IPS-11a (cell line): Measurements from ENCODE around the gene BLOC1S1.

Source experiments
- H3K4me3 ChIP-seq: one replicate; pipeline ENCODE4 v1.5.1; 2013; ENCODE audit warnings: low read depth, low read length, control low read depth

BLOC1S1 gene

DNA sequence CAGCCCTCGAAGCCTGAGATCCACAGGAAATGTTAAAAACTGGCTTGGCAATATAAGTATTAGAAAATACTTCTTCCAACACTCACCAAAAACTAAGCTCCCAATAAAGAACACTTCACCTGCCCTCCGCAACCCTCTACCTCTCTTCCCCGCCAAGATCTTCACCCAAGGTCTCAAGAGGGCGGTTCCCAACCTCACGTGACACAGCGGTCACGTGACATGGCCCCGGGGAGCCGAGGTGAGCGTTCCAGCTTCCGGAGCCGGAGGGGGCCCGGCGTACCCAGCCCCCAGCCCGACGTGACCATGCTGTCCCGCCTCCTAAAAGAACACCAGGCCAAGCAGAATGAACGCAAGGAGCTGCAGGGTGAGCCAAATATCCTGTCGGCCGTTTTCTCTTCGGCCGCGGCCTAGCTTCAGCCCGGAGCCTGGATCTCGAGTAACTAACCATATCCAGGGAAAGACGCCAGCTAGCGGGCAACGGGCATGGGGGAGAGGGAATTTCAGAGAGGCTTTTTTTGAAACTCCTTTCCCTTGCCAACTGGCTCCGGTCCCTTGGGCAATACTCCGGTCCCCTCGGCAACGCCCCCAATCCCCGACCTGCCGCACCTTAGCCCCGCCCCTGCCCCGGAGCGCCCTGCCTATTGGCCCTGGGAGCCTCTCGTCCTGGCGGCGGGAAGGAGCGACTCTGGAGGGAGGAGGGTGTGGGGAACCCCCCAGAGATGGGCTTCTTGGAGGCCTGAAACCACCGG is at the start of gene BLOC1S1:
BLOC1S1 (plus strand) TSS at position 214 of the 749 bp plus-strand sequence; CDS start at position 220, 6 bp downstream.
- peak within 1 kb of the TSS; percentile 74 for H3K4me3 ChIP-seq

DNA sequence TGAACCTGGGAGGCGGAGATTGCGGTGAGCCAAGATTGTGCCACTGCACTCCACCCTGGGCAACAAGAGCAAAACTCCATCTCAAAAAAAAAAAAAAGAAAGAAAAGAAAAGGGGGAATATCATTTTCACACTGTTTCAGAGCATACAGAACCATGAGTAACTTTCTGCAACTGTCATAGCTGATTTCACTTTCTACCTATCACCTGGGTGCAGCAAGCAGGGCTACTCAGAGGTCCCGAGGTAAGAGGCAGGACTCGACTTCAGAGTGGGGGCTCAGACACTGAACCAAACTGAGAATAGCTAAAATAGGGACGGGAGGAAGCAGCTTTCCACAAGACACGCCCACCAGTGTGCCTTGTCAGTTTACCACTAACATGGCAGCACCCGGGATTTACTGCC is 49.3 kb upstream of the BLOC1S1 start:
- H3K4me3 ChIP-seq, result no peak overlapping the region

DNA sequence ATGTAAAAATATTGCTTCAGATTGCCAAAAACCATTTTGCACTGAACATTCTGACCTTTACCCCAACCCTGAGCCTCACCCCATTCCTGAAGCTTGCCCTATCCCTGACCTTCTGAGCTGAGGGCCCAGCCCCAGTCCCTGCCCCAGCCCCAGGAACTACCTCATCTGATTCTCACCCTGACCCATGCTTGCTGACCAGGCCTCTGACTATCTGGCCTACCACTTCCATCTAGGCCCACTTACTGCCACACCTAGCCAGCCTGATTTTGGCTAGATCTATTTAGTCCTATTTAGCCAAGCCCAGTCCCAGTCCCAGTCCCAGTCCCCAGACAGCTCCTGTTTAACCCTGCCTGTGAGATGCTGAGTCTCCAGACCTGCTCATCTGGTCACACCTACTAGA is 45.6 kb upstream of the BLOC1S1 start:
- H3K4me3 ChIP-seq, result no peak overlapping the region

DNA sequence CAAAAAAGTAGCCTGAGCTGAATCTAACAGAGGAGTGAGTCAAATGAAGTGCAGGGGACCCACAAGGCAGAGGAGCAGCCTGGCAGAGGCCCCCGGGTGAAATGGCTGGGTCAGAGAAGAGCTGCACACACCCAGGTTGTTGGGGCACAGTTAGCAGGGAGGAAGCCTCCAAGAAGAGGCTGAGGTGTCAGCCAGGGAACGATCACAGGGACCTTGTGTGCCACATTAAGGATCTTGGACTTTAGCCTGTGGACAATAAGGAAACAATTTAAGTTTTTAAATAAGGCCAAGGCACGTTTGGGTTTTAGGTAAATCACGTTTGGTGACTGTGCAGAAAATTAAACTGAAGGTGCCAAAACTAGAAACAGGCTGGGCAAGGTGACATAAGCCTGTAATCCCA is 44.1 kb upstream of the BLOC1S1 start:
- H3K4me3 ChIP-seq, result no peak overlapping the region

DNA sequence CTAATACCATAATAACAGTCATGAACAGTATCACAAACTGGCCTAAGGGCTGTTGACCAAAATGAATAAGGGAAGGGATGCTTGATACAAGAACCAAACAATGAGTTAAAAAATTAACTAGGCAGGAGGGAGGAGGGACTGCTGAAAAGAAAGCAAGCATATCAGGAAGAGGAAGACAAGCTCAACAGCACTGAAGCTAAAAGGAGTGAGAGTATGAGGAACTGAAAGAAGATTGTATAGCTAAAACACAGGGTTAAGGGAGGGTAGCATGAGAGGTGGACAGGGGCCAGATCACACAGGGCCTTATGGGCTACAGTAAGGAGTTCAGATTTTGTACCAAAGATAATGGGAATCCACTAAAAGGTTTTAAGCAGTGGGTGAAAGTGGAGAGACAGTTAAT is 42.2 kb upstream of the BLOC1S1 start:
- no peak overlapping the region for H3K4me3 ChIP-seq

DNA sequence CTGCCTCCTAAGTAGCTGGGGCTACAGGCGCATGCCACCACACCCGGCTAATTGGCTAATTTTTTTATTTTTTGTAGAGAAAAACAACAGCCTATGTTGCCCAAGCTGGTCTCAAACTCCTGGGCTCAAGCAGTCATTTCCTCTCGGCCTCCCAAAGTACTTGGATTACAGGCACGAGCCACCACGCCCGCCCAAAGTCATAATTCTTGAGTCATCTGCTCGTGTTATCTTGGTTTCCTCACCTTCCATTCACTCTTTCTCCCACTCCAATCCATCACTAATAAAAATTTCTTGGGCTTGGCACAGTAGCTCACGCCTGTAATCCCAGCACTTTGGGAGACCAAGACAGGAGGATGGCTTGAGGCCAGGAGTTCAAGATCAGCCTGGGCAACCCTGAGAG is 40.2 kb upstream of the BLOC1S1 start:
- no peak overlapping the region for H3K4me3 ChIP-seq

DNA sequence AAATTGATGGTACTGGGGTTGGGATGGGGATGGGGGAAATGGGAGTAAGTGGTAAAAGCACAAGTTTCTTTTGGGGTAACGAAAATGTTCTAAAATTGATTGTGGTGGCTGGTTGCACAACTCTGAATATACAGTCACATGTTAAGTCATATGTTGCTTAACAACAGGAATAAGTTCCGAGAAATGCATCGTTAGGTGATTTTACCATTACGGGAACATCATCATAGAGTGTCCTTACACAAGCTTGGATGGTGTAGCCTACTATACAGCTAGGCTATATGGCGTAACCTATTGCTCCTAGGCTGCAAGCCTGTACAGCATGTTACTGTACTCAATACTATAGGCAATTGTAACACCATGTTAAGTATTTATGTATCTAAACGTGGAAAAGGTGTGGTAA is 39.1 kb upstream of the BLOC1S1 start:
- H3K4me3 ChIP-seq, result no peak overlapping the region

DNA sequence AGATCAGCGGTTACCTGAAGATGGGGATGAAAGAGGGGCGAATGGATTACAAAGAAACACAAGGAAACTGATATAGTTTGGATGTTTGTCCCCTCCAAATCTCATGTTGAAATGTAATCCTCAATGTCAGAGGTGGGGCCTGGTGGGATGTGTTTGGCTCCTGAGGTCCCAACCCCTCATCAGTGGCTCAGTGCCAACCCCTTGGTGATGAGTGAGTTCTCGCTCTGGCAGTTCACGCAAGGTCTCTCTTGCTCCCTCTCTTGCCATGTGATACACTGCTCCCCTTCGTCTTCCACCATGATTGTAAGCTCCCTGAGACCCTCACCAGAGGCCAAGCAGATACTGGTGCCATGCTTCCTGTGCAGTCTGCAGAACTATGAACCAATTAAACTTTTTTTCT is 36.2 kb upstream of the BLOC1S1 start:
- no peak overlapping the region for H3K4me3 ChIP-seq

DNA sequence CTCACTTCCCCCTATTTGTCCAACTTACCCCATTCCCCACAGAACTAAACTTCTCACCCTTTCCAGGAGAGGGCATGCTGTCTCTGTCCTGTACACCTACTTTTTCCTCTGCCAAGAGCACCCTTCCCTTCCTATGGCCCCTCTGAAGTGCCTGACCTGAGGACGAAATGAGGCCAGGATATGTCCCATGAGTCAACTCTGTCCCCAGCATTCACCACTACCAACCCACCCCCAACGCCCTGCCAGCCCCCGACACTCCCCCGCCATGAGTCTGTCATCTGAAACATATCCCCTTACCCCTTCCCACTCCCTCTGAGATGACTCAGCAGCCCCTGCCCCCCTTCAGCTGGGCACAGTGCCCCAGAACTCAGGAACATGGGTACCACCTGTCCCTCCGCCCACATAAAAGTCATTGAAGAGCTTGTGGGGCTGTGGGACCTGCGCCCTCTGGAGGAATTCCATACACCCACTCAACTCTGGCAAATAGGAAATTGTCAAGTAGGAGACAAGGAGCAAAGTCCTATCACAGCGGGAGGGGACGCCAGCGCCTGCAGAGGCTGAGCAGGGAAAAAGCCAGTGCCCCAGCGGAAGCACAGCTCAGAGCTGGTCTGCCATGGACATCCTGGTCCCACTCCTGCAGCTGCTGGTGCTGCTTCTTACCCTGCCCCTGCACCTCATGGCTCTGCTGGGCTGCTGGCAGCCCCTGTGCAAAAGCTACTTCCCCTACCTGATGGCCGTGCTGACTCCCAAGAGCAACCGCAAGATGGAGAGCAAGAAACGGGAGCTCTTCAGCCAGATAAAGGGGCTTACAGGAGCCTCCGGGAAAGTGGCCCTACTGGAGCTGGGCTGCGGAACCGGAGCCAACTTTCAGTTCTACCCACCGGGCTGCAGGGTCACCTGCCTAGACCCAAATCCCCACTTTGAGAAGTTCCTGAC is 34.4 kb upstream of the BLOC1S1 start:
- H3K4me3 ChIP-seq, result peak overlapping the region; percentile 41

DNA sequence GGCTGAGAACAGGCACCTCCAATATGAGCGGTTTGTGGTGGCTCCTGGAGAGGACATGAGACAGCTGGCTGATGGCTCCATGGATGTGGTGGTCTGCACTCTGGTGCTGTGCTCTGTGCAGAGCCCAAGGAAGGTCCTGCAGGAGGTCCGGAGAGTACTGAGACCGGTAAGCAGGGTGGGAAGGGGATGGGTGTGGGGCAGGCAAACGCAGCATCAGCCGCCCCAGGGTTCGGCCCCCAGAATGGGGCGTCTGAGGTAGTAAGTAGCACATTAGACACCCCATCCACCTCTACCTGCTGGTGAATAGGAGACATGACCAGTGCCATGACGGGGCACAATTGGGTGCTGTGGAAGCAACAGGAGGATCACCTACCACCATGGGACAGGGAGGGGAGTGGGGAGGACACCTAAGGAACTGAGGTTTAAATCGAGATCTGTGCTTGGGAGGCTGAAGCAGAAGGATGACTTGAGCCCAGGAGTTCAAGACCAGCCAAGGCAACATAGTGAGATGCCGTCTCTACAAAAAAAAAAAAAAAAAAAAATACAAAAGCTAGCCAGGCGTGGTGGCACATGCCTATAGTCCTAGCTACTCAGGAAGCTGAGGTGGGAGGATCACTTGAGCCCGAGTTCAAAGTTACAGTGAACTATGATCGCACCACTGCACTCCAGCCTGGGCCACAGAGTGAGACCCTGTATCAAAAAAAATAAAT is 33.6 kb upstream of the BLOC1S1 start:
- peak overlapping the region; percentile 41 for H3K4me3 ChIP-seq

DNA sequence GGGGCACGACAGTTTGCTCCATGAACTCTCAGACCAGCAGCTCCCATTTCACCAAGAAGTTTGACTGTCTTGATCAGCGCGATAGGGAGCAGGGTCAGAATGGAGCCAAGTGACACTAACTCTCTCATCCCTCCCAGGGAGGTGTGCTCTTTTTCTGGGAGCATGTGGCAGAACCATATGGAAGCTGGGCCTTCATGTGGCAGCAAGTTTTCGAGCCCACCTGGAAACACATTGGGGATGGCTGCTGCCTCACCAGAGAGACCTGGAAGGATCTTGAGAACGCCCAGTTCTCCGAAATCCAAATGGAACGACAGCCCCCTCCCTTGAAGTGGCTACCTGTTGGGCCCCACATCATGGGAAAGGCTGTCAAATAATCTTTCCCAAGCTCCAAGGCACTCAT is 32.2 kb upstream of the BLOC1S1 start:
- H3K4me3 ChIP-seq, result no peak overlapping the region

DNA sequence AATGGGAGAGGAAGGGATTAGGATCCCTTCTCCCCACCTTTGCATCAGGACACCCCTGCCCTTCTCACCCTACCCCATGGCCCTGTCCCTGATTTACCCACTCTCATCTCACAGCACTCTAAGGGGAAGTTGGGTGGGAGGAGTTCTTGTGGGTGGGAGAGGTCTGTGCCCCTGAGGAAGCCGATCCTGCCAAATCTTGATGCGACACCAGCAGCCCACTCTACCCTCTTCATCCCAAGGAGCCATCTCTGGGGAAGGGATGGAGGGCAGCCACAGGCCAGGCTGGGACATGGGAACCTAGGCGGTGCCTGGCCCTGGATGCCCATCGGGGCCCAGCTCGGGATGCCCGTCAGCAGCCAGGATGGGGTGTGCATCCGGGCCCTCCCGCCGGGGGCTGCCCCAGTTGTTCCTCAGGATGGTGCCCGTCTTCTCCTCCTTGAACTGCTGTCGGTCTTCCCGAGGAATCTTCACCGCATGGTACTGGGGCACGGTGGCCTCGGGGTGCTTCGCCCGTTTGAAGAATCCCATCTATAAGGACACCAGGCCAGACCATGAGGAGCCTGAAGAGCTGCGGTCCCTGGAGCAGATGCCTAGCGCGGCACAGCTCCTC is 31.0 kb upstream of the BLOC1S1 start:
- no peak overlapping the region for H3K4me3 ChIP-seq

DNA sequence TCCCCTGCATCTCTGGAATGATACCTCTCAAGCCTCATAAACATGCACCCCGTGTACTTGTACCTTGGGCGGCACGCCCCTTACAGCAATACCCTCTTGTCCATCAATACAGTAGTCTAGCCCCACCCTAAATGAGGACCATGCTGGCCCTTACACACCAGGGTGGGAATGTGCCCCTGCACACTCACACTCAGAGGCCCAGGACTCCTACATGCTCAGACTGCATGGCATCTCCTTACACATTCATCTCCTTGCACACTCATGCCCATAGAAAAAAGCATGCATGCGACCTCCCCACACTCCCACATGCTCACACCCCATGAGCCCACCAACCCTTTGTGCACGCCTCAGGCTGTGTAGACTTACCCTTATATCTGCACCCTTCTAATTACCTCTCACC is 30.2 kb upstream of the BLOC1S1 start:
- no peak overlapping the region for H3K4me3 ChIP-seq

DNA sequence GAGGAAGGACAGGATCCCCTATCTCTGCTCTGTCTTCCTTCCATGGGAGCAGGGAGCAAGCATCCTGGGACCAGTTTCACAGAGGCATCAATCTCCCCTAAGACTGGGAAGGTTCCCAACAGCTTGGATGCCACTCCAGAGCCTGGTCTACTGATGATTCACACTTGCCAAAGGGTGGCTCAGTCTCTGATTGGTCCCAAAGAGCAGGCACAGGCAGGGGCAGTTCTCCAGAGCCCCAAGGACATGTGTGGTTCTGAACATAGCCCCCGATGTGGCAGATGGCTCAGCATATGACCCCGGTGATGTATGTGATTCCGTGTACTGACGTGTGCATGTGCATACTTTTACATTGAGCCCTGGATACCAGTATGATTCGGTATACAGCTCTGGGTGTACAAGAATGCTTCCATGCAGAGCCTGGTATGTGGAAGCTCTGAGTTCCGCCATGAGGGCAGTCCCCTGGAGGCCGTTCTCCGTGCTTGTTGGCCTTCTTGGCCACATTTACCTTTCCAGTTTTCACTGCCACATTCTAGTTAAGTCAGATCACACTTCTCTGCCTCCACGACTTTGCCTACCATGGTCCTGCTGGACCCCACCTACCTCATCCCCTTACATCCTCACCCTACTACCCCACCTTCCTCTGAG is 29.4 kb upstream of the BLOC1S1 start:
- no peak overlapping the region for H3K4me3 ChIP-seq

DNA sequence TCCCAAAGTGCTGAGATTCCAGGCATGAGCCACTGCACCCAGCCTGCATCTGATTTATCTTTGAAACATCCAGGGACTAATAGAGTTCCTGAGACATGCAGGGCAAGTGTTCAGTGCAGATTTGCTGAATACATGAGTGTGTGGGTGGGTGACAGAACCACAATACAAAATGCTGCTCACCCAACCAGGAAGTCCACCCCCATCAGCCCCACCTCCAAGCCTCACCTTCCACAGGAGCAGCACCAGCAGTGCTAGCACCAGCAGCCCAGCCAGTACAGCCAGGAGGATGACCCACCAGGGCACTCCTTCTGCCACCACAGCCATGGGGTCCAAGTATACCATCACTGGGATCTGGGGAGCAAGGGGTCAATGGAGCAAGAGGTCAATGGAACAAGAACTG is 28.1 kb upstream of the BLOC1S1 start:
- no peak overlapping the region for H3K4me3 ChIP-seq

DNA sequence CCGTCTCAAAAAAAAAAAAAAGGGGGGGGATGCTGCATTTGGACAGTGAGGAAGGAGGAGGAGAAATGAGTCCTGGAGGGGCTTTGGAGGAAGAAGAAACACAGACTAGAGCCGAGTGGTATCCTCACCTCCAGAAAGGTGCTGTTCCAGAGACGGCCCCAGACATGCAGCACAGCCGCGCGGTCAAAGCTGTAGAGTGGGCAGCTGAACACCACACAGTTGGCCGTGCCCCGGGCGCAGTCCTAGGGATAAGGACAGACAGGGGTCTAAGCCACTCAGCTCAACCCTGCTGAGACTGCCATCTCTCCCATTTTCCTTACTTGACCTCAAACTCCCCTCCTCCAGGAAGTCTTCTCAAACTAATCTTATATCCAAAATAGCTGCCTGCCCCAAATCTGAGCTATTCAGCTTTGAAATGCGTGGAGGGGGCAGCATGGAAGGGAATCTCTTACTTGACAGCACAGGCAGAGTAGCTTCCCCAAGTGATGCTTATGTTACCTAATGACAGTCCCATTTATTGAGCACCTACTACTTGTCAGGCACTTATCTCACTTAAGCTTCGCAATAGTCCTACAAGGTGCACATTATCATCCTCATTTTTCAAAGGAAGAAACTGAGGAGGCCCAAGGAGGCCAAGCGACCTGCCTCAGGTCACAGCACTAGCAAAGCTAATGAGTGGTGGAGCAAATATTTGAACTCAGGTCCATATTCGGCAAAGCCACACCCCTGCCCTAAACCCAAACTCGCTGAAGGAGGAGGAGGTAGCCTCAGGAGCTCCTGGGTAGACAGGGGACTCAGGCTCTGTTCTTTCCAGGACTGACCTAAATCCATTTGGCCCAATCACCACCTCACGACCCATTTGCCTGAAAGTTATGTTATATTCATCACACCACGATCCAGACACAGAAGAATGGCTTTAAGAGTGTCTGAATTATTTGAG is 26.9 kb upstream of the BLOC1S1 start:
- H3K4me3 ChIP-seq, result no peak overlapping the region

DNA sequence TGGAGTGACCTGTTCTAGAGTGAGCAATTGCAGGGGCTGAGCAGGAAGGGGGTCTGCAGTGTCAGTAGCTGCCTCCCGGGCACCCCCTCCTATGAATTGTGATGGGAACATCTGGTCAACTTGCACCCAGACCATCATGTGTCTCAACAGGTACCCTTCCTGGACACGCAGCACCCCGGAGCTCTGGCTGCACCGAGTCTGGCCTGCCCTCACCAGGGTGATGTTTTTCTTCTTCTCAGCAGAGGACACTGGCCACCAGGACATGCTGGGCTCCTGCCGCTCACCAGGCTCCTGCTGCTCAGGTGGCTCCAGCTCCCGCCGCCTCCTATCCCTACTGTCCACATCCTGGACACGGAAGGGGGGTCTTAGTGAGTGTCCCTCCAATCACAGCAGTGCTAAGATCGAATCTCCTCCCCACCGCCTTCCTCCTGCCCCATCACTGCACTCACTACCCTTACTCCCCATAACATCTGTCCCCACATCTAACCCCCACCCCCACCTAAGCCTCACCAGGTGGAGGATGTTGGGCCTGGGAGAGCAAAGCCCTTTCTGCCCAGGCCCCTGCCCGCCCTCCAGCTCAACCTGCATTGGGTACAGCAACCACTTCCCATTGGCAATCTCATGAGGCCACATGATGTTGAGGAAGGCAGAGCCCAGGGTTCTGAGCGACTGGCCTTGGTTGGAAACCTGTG is 23.1 kb upstream of the BLOC1S1 start:
- H3K4me3 ChIP-seq, result no peak overlapping the region

DNA sequence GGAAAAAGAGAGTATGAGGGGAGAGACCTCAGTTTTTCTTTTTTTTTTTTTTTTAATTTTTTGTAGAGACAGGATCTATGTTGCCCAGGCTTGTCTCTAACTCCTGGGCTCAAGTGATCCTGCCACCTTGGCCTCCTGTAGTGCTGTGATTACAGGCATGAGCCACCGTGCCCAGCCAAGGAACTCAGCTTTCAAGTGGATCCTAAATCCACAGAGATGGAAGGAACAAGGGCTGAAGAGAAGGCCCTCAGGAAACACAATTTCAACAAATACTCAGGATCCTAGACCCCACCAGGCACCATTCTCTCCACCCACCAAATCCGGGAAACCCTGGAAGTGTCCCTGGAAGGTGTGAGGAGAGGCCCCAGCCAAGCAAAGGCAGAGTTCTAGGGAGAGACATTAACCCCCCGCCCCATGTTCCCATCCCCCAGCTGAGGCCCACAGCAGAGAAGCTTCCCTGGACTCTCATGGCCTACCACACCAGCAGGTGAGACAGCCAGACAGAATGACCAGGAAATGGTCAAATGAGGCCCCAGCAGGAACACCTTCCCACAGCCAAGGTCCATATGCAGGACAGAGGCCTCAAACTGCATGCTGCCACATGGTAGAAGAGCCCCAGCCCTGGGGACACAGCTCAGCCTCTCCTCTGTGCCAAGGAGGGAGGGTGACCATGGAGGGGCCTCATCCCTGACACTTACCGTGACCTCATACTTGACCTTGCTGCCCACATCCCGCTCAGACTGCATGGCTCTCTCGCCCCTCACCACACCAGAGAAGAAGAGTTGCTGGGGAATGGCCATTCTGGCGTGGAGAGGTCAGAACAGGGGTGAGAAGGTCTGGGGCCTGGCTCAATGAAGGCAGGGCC is 22.3 kb upstream of the BLOC1S1 start:
- H3K4me3 ChIP-seq, result no peak overlapping the region
